ENCODE data around the gene SH2D1B.

DNA sequence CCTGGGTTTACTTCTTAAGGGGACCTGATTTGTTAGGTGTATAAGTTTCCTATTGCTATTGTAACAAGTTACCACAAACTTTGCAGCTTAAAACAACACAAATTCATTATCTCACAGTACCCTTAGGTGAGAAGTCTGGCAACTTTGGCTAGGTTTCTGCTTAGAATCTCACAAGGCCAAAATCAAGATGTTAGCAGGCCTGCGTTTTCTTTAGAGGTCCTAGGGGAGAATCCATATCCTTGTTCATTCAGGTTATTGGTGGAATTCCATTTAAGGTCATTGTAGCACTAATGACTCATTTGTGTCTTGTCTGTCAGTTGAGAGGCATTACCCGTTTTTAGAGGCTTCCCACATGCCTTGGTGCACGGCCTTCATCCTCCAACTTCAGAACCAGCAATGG is 8.2 kb upstream of the SH2D1B start:
- no peak for TF ChIP-seq EP300 (IDR thresholded peaks at IDR 0.05)
- TF ChIP-seq, protein P1, sequence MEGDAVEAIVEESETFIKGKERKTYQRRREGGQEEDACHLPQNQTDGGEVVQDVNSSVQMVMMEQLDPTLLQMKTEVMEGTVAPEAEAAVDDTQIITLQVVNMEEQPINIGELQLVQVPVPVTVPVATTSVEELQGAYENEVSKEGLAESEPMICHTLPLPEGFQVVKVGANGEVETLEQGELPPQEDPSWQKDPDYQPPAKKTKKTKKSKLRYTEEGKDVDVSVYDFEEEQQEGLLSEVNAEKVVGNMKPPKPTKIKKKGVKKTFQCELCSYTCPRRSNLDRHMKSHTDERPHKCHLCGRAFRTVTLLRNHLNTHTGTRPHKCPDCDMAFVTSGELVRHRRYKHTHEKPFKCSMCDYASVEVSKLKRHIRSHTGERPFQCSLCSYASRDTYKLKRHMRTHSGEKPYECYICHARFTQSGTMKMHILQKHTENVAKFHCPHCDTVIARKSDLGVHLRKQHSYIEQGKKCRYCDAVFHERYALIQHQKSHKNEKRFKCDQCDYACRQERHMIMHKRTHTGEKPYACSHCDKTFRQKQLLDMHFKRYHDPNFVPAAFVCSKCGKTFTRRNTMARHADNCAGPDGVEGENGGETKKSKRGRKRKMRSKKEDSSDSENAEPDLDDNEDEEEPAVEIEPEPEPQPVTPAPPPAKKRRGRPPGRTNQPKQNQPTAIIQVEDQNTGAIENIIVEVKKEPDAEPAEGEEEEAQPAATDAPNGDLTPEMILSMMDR (IDR thresholded peaks at IDR 0.05), result no peak

Measured in tibial nerve (tissue), 4 donors.